Breast epithelium (tissue), 4 donors: ENCODE results near the gene HTRA2. TPM values are rescaled to one million over a fixed set of nuclear protein-coding genes. Genes with fewer than 3 reads are reported as not detected.

Source experiments
- DNase-seq, 2 donors: peaks; one replicate each; pipeline ENCODE4 v3.0.0-alpha.2; 2019; ENCODE audit warnings: low spot score in 2 of 2
- H3K27ac ChIP-seq, 2 donors: fragments of 200-600 bp; sonication (generic) in 1 of 2; one replicate each; pipeline ENCODE4 v1.5.1; 2016 to 2019; ENCODE audit warnings: mild to moderate bottlenecking in 1 of 2
- H3K27me3 ChIP-seq, 2 donors: fragments of 200-600 bp; sonication (generic) in 1 of 2; one replicate each; pipeline versions ENCODE4 v1.5.1 to v1.6.0; 2017 to 2019; ENCODE audit warnings: control low read depth in 1 of 2, mild to moderate bottlenecking in 1 of 2
- H3K36me3 ChIP-seq: fragments of 200-600 bp; one replicate; pipeline ENCODE4 v1.5.1; 2019
- H3K4me1 ChIP-seq, 2 donors: fragments of 200-600 bp; sonication (generic); one replicate each; pipeline ENCODE4 v1.5.1; 2016 to 2019; ENCODE audit warnings: control low read depth in 1 of 2
- H3K4me3 ChIP-seq, 3 donors: fragments of 200-600 bp; sonication (generic); 1 replicate in 2 of 3; 2 replicates in 1 of 3; pipeline ENCODE4 v1.5.1; 2016 to 2019; ENCODE audit warnings: mild to moderate bottlenecking in 3 of 3, moderate library complexity in 2 of 3
- H3K9me3 ChIP-seq, 2 donors: fragments of 200-600 bp; sonication (generic) in 1 of 2; one replicate each; pipeline ENCODE4 v1.5.1; 2016 to 2019; ENCODE audit warnings: control low read depth in 1 of 2
- POLR2A ChIP-seq: fragments of 450-650 bp; IDR thresholded peaks from one replicate; pipeline ENCODE4 v1.6.1; 2016; ENCODE audit warnings: antibody characterized with exemption, mild to moderate bottlenecking, moderate library complexity
- POLR2AphosphoS5 ChIP-seq, 3 donors: sonication (generic); formaldehyde crosslinking; IDR thresholded peaks; one replicate each; pipeline ENCODE4 v1.6.1; 2017; ENCODE audit warnings: antibody characterized with exemption in 3 of 3
- intact Hi-C: fragments of 100-400 bp; cut with DNase I; formaldehyde crosslinking; loops from one replicate; pipeline ENCODE4 v1.15.1; 2023; ENCODE audit warnings: low total_unique reads
- total RNA-seq, 3 donors: library from RNA; depleted of rRNA; stranded (reverse); fragments of >200 nt; gene quantifications; one replicate each; pipeline ENCODE4 v1.1.0, GENCODE V29; 2016
- TF ChIP-seq, protein P1 (sequence below), 3 donors: fragments of 450-650 bp; IDR thresholded peaks; one replicate each; pipeline ENCODE4 v1.5.1; 2016 to 2017; ENCODE audit warnings: antibody characterized with exemption in 3 of 3, mild to moderate bottlenecking in 3 of 3, moderate library complexity in 3 of 3

HTRA2 gene
- total RNA-seq, 3 donors from 2014 or later: 32.1 to 34.5 (median 32.5) TPM

DNA sequence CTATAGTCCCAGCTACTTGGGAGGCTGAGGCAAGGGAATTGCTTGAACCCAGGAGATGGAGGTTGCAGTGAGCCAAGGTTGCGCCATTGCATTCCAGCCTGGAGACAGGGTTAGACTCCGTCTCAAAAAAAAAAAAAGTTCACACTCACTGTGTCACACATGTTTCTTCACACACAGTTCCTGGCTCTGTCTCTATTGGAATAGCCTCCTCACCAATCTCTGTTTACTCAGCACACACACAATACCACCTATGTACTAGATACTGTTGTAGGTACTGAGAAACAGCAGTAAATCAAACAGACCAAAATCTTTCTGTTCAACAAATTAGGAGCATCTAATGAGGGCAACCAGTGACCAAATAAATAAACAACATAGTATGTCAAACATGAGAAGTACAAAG lies 43.6 kb upstream of the HTRA2 start:
- Histone ChIP-seq H3K4me3 (no peak overlapping the region), H3K9me3 (no peaks in the 10 kb centered on the region), H3K27ac (no peak overlapping the region), H3K27me3 (no peaks in the 10 kb centered on the region), H3K36me3 (no peaks in the 10 kb centered on the region), H3K4me1 (peaks cover 7 to 8% of the 10 kb centered on the region in 2 donors)
- DNase-seq: no peak
- intact Hi-C loops: no loop called here
- TF ChIP-seq, protein P1, sequence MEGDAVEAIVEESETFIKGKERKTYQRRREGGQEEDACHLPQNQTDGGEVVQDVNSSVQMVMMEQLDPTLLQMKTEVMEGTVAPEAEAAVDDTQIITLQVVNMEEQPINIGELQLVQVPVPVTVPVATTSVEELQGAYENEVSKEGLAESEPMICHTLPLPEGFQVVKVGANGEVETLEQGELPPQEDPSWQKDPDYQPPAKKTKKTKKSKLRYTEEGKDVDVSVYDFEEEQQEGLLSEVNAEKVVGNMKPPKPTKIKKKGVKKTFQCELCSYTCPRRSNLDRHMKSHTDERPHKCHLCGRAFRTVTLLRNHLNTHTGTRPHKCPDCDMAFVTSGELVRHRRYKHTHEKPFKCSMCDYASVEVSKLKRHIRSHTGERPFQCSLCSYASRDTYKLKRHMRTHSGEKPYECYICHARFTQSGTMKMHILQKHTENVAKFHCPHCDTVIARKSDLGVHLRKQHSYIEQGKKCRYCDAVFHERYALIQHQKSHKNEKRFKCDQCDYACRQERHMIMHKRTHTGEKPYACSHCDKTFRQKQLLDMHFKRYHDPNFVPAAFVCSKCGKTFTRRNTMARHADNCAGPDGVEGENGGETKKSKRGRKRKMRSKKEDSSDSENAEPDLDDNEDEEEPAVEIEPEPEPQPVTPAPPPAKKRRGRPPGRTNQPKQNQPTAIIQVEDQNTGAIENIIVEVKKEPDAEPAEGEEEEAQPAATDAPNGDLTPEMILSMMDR (IDR thresholded peaks at IDR 0.05): no peak
- no peak for TF ChIP-seq POLR2AphosphoS5 (IDR thresholded peaks at IDR 0.05)
- no peak for TF ChIP-seq POLR2A

DNA sequence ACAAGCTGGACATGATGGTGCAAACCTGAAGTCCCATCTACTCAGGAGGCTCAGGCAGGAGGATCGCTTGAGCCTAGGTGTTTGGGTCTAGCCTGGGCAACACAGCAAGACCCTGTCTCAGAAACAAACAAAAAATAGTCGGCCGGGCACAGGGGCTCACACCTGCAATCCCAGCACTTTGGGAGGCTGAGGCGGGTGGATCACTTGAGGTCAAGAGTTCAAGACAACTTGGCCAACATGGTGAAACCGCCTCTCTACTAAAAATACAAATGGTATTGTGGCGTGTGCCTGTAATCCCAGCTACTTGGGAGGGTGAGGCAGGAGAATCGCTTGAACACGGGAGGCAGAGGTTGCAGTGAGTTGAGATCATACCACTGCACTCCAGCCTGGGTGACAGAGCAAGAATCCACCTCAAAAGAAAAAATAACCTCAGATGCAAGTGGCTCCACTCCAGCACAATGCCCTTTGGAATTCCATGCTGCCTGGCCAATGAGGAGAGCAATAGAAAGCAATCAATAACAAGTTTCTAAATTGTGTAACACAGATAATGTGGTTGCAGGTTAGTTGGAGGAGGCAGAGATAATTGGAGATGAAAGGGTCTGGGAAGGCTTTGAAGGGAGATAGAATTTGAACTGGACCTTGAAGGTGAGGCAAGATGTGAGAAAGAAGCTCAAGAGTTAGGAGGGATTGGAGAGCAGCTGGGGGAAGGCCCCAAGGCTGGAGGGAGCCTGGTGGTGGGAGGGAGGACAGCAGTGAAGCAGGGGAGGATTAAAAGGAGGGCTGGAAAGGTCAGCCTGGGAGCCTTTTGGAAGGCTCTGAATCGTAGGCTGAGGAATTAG lies 40.9 kb upstream of the HTRA2 start:
- Histone ChIP-seq H3K4me3 (no peak overlapping the region), H3K9me3 (no peaks in the 10 kb centered on the region), H3K27me3 (no peaks in the 10 kb centered on the region), H3K36me3 (peaks cover 3% of the 10 kb centered on the region), H3K27ac (no peak overlapping the region), H3K4me1 (no peaks in the 10 kb centered on the region)
- TF ChIP-seq POLR2AphosphoS5 (IDR thresholded peaks at IDR 0.05): no peak
- TF ChIP-seq POLR2A: no peak
- TF ChIP-seq, protein P1 (IDR thresholded peaks at IDR 0.05): no peak
- intact Hi-C loops: no loop called here
- no peak for DNase-seq

DNA sequence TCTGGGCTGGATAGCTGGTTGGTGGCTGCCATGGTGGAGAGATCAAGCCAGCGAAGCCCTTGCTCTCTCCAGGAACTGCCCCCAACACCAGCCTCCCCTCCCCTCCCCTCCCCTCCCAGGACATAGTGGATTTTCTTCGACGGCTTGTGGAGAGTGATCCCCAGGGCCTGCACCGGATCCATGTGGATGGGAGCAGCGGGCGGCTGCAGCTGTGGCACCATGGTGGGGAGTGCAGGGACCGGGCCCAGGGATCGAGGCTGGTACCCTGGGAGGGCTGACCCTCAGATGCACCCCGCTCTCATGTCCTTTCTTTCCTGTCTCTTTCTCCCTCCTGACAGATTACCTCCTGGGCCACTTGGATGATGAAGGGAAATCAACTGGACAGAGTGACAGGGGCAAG lies 39.8 kb upstream of the HTRA2 start:
- peaks cover 3% of the 10 kb centered on the region for H3K36me3 ChIP-seq

DNA sequence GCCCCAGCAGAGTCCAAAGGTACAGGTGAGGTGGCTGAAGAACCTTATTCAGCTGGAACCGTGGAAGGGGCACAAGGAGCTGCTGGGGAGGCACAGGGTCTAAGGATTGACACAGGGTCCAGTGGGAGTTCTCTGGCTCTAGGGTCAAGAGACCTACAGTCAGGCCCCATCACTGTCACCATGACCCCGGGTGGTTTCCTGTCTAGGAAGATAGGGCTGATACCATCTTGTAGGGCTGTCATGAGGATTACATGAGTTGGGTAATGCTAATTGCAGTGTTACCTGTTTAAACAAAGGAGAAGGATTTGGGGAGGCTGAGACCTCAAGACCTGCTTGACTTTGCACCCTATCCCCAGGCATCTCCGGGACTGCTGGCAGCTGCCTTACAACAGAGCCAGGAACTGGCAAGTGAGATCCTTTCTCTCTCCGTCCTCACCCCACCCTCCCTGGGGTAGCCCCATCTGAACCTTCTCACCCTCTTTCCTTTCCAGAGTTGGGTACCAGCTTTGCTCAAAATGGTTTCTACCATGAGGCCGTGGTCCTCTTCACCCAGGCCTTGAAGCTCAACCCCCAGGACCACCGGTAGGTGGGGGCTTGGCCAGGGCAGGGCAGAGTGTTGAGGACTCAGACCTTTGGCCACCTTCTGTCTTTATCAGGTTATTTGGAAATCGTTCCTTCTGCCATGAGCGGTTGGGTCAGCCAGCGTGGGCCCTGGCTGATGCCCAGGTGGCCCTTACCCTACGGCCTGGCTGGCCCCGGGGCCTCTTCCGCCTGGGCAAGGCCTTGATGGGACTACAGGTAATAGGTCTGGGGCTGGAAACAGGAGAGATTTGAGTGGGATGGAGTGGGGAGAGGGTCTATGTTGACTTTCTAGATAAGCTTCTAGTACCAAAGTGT lies 37.8 kb upstream of the HTRA2 start:
- no peaks in the 10 kb centered on the region for H3K4me1 ChIP-seq
- intact Hi-C loops: no loop called here
- TF ChIP-seq, protein P1 (IDR thresholded peaks at IDR 0.05): no peak
- no peak for TF ChIP-seq POLR2AphosphoS5 (IDR thresholded peaks at IDR 0.05)
- no peak for TF ChIP-seq POLR2A
- no peak overlapping the region for H3K27ac ChIP-seq
- peaks cover 3% of the 10 kb centered on the region for H3K36me3 ChIP-seq
- H3K27me3 ChIP-seq: no peaks in the 10 kb centered on the region
- H3K9me3 ChIP-seq: no peaks in the 10 kb centered on the region
- DNase-seq: no peak
- no peak overlapping the region for H3K4me3 ChIP-seq

More for the DNA sequence above, 39.8 kb upstream of the HTRA2 start:
- TF ChIP-seq POLR2A (no peak), POLR2AphosphoS5 (IDR thresholded peaks at IDR 0.05) (no peak)
- TF ChIP-seq, protein P1 (IDR thresholded peaks at IDR 0.05): no peak
- Histone ChIP-seq H3K4me1 (no peaks in the 10 kb centered on the region), H3K4me3 (no peak overlapping the region), H3K27me3 (no peaks in the 10 kb centered on the region), H3K27ac (no peak overlapping the region), H3K9me3 (no peaks in the 10 kb centered on the region)
- intact Hi-C loops: no loop called here
- no peak for DNase-seq

DNA sequence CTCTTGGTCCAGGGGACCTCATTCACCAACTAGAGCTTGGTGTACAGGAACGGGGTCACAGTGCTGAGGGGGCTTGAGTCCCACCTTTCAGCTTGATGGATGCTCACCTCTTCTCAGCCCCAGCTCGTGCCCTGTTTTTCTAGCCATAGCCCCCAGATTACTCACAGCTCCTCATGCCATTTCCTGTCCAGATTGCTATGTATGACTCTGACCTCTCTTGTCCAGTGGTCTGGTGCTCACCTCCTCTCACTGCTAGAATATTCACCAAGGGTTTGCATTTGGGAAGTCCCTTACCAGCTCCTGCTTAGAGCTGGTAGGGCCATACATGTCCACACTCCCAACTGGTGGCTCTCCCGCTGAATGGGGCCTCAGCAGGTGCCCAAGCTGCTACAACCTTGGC lies 36.2 kb upstream of the HTRA2 start:
- no peaks in the 10 kb centered on the region for H3K4me1 ChIP-seq
- no peaks in the 10 kb centered on the region for H3K9me3 ChIP-seq
- no peak overlapping the region for H3K4me3 ChIP-seq
- H3K36me3 ChIP-seq: peaks cover 3% of the 10 kb centered on the region
- no peak for TF ChIP-seq POLR2AphosphoS5 (IDR thresholded peaks at IDR 0.05)
- TF ChIP-seq, protein P1 (IDR thresholded peaks at IDR 0.05): no peak
- TF ChIP-seq POLR2A: no peak
- no peak for DNase-seq
- H3K27me3 ChIP-seq: peaks cover 0 to 6% of the 10 kb centered on the region in 2 donors
- intact Hi-C loops: no loop called here
- no peak overlapping the region for H3K27ac ChIP-seq
